Effector CD4-positive, alpha-beta T cell (primary cell): ENCODE measurements around the gene PPY.
"Not testable (repeated sequence)": the region's sequence is repeated elsewhere in the genome, so short reads cannot be mapped to it uniquely, and the experiment has no call there.

Experiments
- DNase-seq: peaks from one replicate; pipeline ENCODE4 v3.0.0-alpha.2; 2020

Gene PPY

DNA sequence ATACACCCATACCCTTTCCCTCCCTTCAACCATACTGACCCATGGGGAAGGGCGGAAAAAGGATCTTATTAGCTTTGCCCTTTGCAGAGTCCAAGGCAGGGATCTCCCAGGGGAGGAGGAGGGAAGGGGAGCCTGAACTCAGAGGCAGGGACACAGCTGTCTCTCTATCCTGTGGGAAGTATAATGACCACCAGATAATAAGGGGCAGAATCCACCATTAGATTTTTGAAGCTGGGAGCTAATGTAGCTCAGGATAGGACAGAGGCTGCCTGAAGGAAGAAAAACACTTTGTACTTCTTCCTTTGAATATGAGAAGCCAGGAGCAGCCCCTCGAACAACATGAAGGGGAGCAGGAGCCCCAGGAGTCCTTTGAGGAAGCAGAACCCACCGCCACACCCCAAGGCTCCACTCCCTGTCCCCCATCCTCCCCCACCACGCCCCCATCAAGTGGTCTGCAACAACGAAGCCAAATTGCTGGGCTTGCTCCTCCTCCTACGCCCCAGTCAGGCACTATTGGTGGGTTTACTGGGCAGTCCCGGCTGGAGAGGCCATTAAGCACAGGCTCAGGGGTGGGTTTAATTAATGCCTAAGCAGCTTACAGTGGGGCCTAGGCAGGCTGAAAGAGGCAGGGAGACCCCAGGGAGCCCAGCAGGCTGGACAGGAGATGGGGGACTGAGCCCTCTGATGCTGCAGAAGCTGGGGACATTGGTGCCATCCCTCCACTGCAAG lies 40.3 kb downstream of the PPY start:
- DNase-seq, result no peak

DNA sequence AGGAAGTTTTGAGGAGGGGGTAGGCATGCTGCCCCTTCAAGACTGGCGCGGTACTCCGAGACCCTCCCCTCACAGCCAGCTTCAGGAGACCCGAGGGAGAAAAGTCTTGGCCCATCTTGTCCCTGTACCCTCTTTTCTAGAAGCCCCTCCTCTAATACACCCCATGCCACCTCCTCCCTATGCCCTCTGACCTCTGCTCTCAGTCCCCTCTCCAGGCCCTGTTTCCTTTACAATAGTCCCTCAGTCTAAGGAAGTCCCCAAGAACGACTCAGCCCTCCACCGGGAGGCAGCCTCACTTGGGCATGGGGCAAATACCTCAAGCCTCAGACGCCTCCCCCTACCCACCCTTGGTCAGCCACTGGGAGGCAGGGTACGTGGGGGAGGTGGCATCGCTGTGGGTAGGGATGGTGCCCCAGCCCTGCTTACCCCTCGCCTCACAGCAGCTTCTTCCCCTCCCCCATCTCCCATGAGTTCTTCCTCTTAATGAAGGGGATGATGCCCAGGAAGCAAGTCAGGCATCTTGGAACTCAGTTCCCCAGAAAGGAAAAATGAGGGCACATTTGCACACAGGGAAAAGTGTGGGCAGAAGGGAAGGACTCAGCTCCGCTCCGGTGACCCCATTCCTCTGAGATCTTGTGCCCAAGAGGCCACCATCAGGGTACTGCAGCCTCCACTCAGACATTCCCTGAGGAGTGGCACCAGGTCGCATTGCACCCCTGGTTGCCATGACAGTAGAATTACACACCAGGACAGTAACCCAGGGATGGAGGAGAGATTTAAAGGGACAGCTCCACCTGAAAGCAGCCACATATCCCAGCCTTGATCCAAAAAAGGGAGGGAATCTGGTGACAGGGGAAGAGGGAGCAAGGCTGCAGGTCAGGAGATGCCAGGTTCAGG lies 41.2 kb downstream of the PPY start:
- no peak for DNase-seq

DNA sequence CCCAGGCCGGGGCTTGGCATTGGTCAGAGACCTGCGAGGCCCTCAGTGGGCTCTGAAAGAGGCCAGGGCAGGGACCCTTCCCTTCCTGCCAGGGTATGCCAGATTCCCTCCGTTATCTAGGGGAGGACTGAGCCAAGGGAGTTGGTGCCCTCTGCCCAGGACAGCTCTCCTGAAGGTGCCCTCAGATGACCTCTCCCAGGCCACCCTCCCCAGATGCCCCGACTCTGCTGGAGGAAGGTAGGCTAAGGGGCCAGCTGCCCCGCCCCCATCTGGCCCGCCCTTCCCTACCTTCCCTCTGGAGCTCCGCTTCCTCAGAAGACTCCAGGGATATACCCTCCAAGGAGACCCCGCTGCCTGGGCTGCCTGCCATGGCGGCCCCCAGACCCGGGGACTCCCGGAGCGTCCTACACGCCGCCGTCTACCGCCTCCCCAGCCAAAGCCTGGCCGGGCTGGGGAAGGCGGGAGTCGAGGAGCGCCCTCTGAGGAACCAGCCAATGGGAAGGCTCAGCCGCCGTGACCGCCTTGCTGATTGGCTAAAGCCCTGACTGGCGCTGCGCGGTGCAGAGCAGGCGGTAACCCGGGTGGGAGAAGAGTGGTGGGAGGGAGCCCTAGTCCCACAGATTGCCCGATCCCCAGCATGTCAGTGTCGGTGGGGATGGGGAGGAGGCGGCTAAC lies 42.0 kb downstream of the PPY start:
- peak; percentile 70 for DNase-seq

DNA sequence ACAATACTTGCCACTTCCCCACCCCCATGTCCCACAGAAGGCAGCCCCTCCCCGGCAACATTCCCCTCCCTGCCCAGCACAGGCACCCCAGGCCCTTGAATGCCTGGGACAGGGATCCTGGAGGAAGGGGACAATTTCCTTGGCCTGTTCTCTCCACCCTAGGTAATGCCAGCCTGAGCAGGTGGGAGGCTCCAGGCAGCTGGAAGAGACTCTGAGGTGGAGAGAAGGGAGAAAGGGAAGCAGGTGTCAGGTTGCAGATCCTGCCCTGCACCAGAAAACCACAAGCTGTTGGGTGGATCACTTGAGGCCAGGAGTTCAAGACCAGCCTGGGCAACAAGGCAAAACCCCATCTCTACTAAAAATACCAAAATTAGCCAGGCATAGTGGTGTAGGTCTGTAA lies 43.8 kb downstream of the PPY start:
- DNase-seq, result no peak

DNA sequence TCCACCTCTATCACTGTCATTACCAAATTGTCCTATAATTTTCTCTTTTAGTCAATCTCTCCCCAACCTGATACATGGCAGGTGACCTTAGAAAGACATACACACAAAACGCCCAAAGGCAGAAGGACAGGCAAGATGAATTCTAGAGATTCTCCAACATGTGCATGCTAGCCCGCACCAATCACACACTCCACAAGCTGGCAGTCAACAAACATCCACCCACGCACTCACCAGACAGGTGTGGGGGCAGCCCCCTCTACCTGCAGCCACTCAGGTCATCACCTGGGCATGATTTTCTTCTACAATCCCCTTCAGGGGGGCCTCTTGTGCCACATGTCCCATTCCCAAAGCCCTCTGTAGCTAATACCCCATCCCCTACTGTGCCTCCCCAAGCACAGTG lies 44.4 kb downstream of the PPY start:
- DNase-seq, result no peak

DNA sequence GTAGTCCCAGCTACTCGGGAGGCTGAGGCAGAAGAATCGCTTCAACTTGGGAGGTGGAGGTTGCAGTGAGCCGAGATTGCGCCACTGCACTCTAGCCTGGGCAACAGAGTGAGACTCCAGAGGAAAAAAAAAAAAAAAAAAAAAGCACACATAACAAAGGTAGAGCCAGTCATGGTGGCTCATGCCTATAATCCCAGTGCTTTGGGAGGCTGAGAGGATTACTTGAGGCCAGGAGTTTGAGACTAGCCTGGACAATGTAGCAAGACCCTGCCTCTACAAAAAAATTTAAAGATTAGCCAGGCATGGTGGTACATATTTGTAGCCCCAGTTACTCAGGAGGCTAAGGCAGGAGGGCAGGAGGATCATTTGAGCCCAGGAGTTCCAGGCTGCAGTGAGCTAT lies 47.8 kb downstream of the PPY start:
- DNase-seq, result not testable (repeated sequence)

DNA sequence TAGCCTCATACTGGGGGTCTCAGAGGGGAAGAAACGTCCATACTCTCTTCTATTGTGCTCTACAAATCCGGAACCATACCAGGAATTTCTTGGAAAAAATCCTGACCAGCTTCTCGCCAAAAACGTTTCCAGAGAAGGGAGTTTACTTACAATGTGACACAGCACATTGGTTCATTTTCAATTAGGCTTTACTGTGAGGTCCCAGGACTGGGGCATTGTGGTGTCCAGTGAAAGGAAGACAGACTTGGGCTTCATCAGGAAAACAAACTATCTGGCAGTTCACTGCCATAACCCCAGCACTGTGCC lies 49.7 kb downstream of the PPY start:
- no peak for DNase-seq

DNA sequence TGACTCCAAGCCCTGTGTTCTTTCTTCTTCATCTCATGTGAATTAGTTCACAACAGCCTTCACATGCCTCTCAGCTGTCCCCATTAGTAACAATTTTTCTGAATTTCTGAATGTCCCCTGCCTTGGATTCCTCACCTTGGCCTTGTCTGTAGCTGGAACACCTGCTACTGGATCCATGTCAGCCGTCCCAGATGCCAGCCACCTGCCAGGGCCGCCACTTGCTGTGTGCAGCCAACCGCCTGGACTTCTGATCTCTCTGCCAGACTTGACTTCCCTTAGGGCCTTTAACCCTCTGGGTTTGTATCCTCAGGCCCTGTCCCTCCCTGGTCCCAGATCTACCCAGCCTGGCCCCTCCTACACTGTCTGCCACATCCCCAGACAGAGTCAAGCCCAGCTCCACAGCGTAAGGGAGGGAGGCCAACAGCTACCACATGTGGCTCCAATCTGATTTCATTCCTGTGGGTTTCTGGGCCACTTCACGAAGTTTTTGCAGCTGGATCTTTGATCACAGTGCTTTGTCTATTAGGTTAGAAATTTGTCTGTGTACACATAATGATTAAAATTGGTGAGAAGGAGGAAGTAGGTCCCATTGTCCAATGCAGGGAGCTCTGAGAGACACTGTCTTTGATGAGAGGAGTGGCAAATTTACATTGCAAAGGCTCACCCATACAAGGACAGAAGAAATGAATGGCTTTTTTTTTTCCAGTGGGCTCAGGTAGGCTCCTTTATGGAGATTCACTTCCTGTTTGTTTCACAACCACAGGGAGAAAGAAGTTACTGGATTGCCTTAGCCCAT lies 50.2 kb downstream of the PPY start:
- no peak for DNase-seq
